ENCODE measurements around the gene BABAM2. TPM values are rescaled to one million over a fixed set of nuclear protein-coding genes. Genes with fewer than 3 reads are reported as not detected.

The BABAM2 gene
- total RNA-seq, 1 experiment from 2014 or later: 46.1 TPM

DNA sequence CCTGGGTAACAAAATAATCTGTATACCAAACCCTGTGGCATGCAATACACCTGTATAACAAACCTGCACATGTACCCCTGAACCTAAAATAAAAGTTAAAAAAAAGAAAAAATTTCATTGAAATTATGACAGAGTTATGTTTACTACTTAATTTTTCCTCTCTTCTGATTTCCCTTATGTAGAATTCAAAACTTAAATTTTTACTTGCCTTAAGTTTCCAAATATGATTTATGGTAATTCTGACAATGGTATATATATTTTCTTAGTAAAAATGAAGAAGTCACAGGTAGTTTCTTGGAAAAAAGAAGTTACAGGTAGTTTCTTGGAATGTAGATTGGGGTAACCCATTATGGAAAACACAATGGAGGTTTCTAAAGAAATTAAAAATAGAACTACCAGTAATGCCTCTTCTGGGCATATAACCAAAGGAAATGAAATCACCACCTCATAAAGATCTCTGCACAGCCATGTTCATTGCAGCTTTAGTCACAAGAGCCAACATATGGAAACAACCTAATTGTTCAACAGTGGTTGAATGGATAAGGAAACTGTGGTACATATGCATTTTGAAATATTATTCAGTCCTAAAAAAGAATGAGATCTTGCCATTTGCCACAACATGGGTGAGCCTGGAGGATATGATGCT is 164.9 kb downstream of the BABAM2 start:
- POLR2A ChIA-PET (ENCODE audit: unreplicated experiment): no interaction called here
- H3K79me2 ChIP-seq (ENCODE audit: low read depth): no peaks in the 10 kb centered on the region

DNA sequence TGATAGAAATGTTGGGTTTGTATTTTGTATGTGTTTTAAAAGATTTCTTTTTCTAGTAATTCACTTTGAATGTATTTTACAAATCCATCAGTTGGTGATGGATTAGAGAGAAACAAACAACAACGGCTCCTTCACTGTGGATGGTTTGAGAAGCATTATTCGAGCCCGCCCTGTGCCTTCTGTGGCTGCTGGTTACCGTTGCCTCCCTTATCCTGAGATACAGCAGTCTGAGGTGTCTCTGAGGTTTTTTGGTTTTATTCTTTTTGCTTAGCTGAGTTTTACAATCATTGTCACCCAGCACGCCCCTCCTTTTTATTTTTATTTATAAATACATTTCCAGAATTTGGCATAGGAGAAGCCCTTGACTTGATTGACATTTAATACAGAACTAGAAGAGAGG is 168.3 kb downstream of the BABAM2 start:
- no peak overlapping the region for H3K27ac ChIP-seq
- H3K36me3 ChIP-seq (ENCODE audit: low read depth): no peaks in the 10 kb centered on the region
- no peaks in the 10 kb centered on the region; the same call in 1 of the 2 replicates for H3K9me2 ChIP-seq (ENCODE audit: insufficient read depth)
- POLR2A ChIA-PET (ENCODE audit: unreplicated experiment): no interaction called here
- intact Hi-C loops (cut with micrococcal nuclease; ENCODE audit: unreplicated experiment): no loop called here
- no peak for DNase-seq
- no peaks in the 10 kb centered on the region for H3K79me2 ChIP-seq (ENCODE audit: low read depth)
- H4K20me1 ChIP-seq (ENCODE audit: insufficient read depth): no peaks in the 10 kb centered on the region
- BruUV-seq (replicated peaks): no TSS peak
- no peaks in the 10 kb centered on the region for H3F3A ChIP-seq (ENCODE audit: insufficient read depth, low read depth)
- H3K27me3 ChIP-seq (ENCODE audit: insufficient read depth, low read depth): no peaks in the 10 kb centered on the region
- H3K4me1 ChIP-seq (replicated peaks; ENCODE audit: insufficient read depth): no peaks in the 10 kb centered on the region
- no peak overlapping the region for H3K4me3 ChIP-seq
- CTCF ChIA-PET: no interaction called here
- TF ChIP-seq, protein P1, sequence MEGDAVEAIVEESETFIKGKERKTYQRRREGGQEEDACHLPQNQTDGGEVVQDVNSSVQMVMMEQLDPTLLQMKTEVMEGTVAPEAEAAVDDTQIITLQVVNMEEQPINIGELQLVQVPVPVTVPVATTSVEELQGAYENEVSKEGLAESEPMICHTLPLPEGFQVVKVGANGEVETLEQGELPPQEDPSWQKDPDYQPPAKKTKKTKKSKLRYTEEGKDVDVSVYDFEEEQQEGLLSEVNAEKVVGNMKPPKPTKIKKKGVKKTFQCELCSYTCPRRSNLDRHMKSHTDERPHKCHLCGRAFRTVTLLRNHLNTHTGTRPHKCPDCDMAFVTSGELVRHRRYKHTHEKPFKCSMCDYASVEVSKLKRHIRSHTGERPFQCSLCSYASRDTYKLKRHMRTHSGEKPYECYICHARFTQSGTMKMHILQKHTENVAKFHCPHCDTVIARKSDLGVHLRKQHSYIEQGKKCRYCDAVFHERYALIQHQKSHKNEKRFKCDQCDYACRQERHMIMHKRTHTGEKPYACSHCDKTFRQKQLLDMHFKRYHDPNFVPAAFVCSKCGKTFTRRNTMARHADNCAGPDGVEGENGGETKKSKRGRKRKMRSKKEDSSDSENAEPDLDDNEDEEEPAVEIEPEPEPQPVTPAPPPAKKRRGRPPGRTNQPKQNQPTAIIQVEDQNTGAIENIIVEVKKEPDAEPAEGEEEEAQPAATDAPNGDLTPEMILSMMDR (conservative IDR thresholded peaks at IDR 0.05): no peak
- no peak for TF ChIP-seq EZH2 (IDR thresholded peaks at IDR 0.05; ENCODE audit: low read depth)
- H3K4me2 ChIP-seq: no peak overlapping the region
- H3K9me3 ChIP-seq (ENCODE audit: insufficient read depth, low read depth): no peaks in the 10 kb centered on the region; the same call in 1 of the 2 replicates
- no peak overlapping the region for H2AFZ ChIP-seq

More for the DNA sequence above, 164.9 kb downstream of the BABAM2 start:
- no peak for DNase-seq
- no peaks in the 10 kb centered on the region for H3K4me1 ChIP-seq (replicated peaks; ENCODE audit: insufficient read depth)
- no peak overlapping the region for H3K4me2 ChIP-seq
- H2AFZ ChIP-seq: no peak overlapping the region
- CTCF ChIA-PET: no interaction called here
- no peak for TF ChIP-seq EZH2 (IDR thresholded peaks at IDR 0.05; ENCODE audit: low read depth)
- TF ChIP-seq, protein P1 (conservative IDR thresholded peaks at IDR 0.05): no peak
- H3F3A ChIP-seq (ENCODE audit: insufficient read depth, low read depth): no peaks in the 10 kb centered on the region
- H3K36me3 ChIP-seq (ENCODE audit: low read depth): no peaks in the 10 kb centered on the region
- intact Hi-C loops (cut with micrococcal nuclease; ENCODE audit: unreplicated experiment): no loop called here
- no peak overlapping the region for H3K4me3 ChIP-seq
- H3K27me3 ChIP-seq (ENCODE audit: insufficient read depth, low read depth): no peaks in the 10 kb centered on the region
- no peaks in the 10 kb centered on the region; the same call in 1 of the 2 replicates for H3K9me3 ChIP-seq (ENCODE audit: insufficient read depth, low read depth)
- no TSS peak for BruUV-seq (replicated peaks)
- no peaks in the 10 kb centered on the region for H3K9me2 ChIP-seq (ENCODE audit: insufficient read depth)
- H3K27ac ChIP-seq: no peak overlapping the region
- H4K20me1 ChIP-seq (ENCODE audit: insufficient read depth): no peaks in the 10 kb centered on the region

GRCh38 chr2:28062867-28063266 is 172.3 kb downstream of the BABAM2 start:
- no peak overlapping the region for H2AFZ ChIP-seq
- H3K36me3 ChIP-seq (ENCODE audit: low read depth): no peaks in the 10 kb centered on the region
- H3K4me2 ChIP-seq: no peak overlapping the region
- no peaks in the 10 kb centered on the region for H3K27me3 ChIP-seq (ENCODE audit: insufficient read depth, low read depth)
- H3K4me1 ChIP-seq (replicated peaks; ENCODE audit: insufficient read depth): no peaks in the 10 kb centered on the region
- H3K79me2 ChIP-seq (ENCODE audit: low read depth): no peaks in the 10 kb centered on the region
- BruUV-seq (replicated peaks): no TSS peak
- ChIA-PET POLR2A (ENCODE audit: unreplicated experiment) (no interaction called here), CTCF (no interaction called here)
- 0 out of 2 replicates have a peak, but pooled peaks cover under 1% of the 10 kb centered on the region for H3F3A ChIP-seq (ENCODE audit: insufficient read depth, low read depth)
- no peak for TF ChIP-seq EZH2 (IDR thresholded peaks at IDR 0.05; ENCODE audit: low read depth)
- TF ChIP-seq, protein P1 (conservative IDR thresholded peaks at IDR 0.05): no peak
- H3K9me2 ChIP-seq (ENCODE audit: insufficient read depth): no peaks in the 10 kb centered on the region; the same call in 1 of the 2 replicates
- intact Hi-C loops (cut with micrococcal nuclease; ENCODE audit: unreplicated experiment): no loop called here
- H3K27ac ChIP-seq: no peak overlapping the region
- no peak for DNase-seq
- H3K9me3 ChIP-seq (ENCODE audit: insufficient read depth, low read depth): no peaks in the 10 kb centered on the region; the same call in 1 of the 2 replicates
- H3K4me3 ChIP-seq: no peak overlapping the region
- H4K20me1 ChIP-seq (ENCODE audit: insufficient read depth): no peaks in the 10 kb centered on the region
